ENCODE measurements around the gene TMPRSS3. TPM values are rescaled to one million over a fixed set of nuclear protein-coding genes. Genes with fewer than 3 reads are reported as not detected.
A peak's percentile ranks its signal among the peaks of the same experiment; 100 is the strongest.

Gene TMPRSS3
- total and polyA plus RNA-seq, 10 donors, result 0.22 to 6.0 (median 0.70) TPM; not detected in 1

GRCh38 chr21:42377211-42377950 is 18.5 kb downstream of the TMPRSS3 start:
- Histone ChIP-seq H3K27ac (no peak overlapping the region), H3K36me3 (no peaks in the 10 kb centered on the region), H3K4me3 (no peak overlapping the region), H3K27me3 (replicated peaks in 1 of 7) (peaks cover 0 to 28% (median 0%) of the 10 kb centered on the region in 7 donors), H3K4me1 (no peaks in the 10 kb centered on the region), H3K9me3 (peaks cover 3 to 14% (median 12%) of the 10 kb centered on the region in 8 donors)
- no peak for TF ChIP-seq CTCF (IDR thresholded peaks at IDR 0.05 in 8 of 11, conservative IDR thresholded peaks at IDR 0.05 in 3 of 11)
- TF ChIP-seq POLR2AphosphoS5 (IDR thresholded peaks at IDR 0.05), result no peak
- TF ChIP-seq POLR2A (IDR thresholded peaks at IDR 0.05), result no peak
- intact Hi-C loops (cut with DNase I; ENCODE audit: low total_unique reads), result no loop called here
- peak; percentile 47 for DNase-seq
- 77 to 89% (median 80%) methylated on average over 23 to 24 of the region's 24 CpGs for WGBS, 5 donors

- peak; percentile 67 for DNase-seq
- intact Hi-C loops (cut with DNase I; ENCODE audit: low total_unique reads), result no loop called here
- TF ChIP-seq CTCF (IDR thresholded peaks at IDR 0.05 in 8 of 11, conservative IDR thresholded peaks at IDR 0.05 in 3 of 11) (peak in 1 of 11 experiments; percentile 45), POLR2AphosphoS5 (IDR thresholded peaks at IDR 0.05) (no peak)
- 76 to 86% (median 83%) methylated on average over 32 of the region's 32 CpGs for WGBS, 5 donors
- no peak overlapping the region for H3K4me3 ChIP-seq
- no peak overlapping the region for H3K27ac ChIP-seq
- peaks cover 0 to 5% (median 3%) of the 10 kb centered on the region in 8 donors for H3K9me3 ChIP-seq
- H3K36me3 ChIP-seq, result no peaks in the 10 kb centered on the region
- H3K27me3 ChIP-seq (replicated peaks in 1 of 7), result peaks cover 0 to 28% (median 0%) of the 10 kb centered on the region in 7 donors
- H3K4me1 ChIP-seq, result no peaks in the 10 kb centered on the region
These were observed 19.4 kb downstream of the TMPRSS3 start for GRCh38 chr21:42376338-42376982.

GRCh38 chr21:42375966-42376337 is 19.9 kb downstream of the TMPRSS3 start:
- TF ChIP-seq CTCF (IDR thresholded peaks at IDR 0.05 in 8 of 11, conservative IDR thresholded peaks at IDR 0.05 in 3 of 11) (no peak), POLR2A (IDR thresholded peaks at IDR 0.05) (no peak), POLR2AphosphoS5 (IDR thresholded peaks at IDR 0.05) (no peak)
- no peaks in the 10 kb centered on the region for H3K36me3 ChIP-seq
- 66 to 100% (median 90%) methylated on average over 1 to 3 of the region's 3 CpGs for WGBS, 5 donors
- H3K27me3 ChIP-seq (replicated peaks in 1 of 7), result peaks cover 0 to 32% (median 0%) of the 10 kb centered on the region in 7 donors
- no peaks in the 10 kb centered on the region for H3K4me1 ChIP-seq
- H3K27ac ChIP-seq, result no peak overlapping the region
- peaks cover 0 to under 1% (median 0%) of the 10 kb centered on the region in 8 donors for H3K9me3 ChIP-seq
- intact Hi-C loops (cut with DNase I; ENCODE audit: low total_unique reads), result no loop called here
- DNase-seq, result peak; percentile 22
- H3K4me3 ChIP-seq, result no peak overlapping the region

- no peaks in the 10 kb centered on the region for H3K4me1 ChIP-seq
- no peak overlapping the region for H3K4me3 ChIP-seq
- no peaks in the 10 kb centered on the region for H3K9me3 ChIP-seq
- intact Hi-C loops (cut with DNase I; ENCODE audit: low total_unique reads), result no loop called here
- H3K27me3 ChIP-seq (replicated peaks in 1 of 7), result peaks cover 0 to 37% (median 0%) of the 10 kb centered on the region in 7 donors
- DNase-seq, result peak; percentile 46
- TF ChIP-seq POLR2AphosphoS5 (IDR thresholded peaks at IDR 0.05), result no peak
- no peak for TF ChIP-seq CTCF (IDR thresholded peaks at IDR 0.05 in 8 of 11, conservative IDR thresholded peaks at IDR 0.05 in 3 of 11)
- no peak for TF ChIP-seq POLR2A (IDR thresholded peaks at IDR 0.05)
- WGBS, 5 donors, result 76 to 88% (median 79%) methylated on average over 10 to 11 of the region's 11 CpGs
- no peaks in the 10 kb centered on the region for H3K36me3 ChIP-seq
- H3K27ac ChIP-seq, result no peak overlapping the region
These were observed 20.3 kb downstream of the TMPRSS3 start for GRCh38 chr21:42375506-42375905.

Measured in spleen (tissue), 11 donors.